Sigmoid colon (tissue), 7 donors: ENCODE results near the gene NRF1. TPM values are rescaled to one million over a fixed set of nuclear protein-coding genes. Genes with fewer than 3 reads are reported as not detected.

Experiments
- DNase-seq: peaks from one replicate; pipeline ENCODE4 v3.0.0-alpha.2; 2019
- H3K27ac ChIP-seq, 4 donors: fragments of 200-600 bp; sonication (generic); one replicate each; pipeline ENCODE4 v1.5.1; 2016 to 2019; ENCODE audit warnings: mild to moderate bottlenecking in 1 of 4
- H3K27me3 ChIP-seq, 3 donors: fragments of 200-600 bp; sonication (generic); one replicate each; pipeline ENCODE4 v1.5.1; 2019; ENCODE audit warnings: mild to moderate bottlenecking in 1 of 3
- H3K36me3 ChIP-seq, 4 donors: fragments of 200-600 bp; sonication (generic); one replicate each; pipeline ENCODE4 v1.5.1; 2016 to 2019
- H3K4me1 ChIP-seq, 4 donors: fragments of 200-600 bp; sonication (generic); one replicate each; pipeline ENCODE4 v1.5.1; 2017 to 2019
- H3K4me3 ChIP-seq, 4 donors: fragments of 200-600 bp; sonication (generic); one replicate each; pipeline ENCODE4 v1.5.1; 2017 to 2019; ENCODE audit warnings: mild to moderate bottlenecking in 2 of 4, moderate library complexity in 1 of 4
- H3K9me3 ChIP-seq, 4 donors: fragments of 200-600 bp in 3 of 4; sonication (generic) in 3 of 4; one replicate each; pipeline versions ENCODE4 v1.5.1 to v1.6.1; 2013 to 2019
- EP300 ChIP-seq, 4 donors: sonication (generic); formaldehyde crosslinking; IDR thresholded peaks; one replicate each; pipeline ENCODE4 v1.6.1; 2017; ENCODE audit warnings: antibody characterized with exemption in 4 of 4
- POLR2A ChIP-seq, 2 donors: fragments of 450-650 bp; IDR thresholded peaks; one replicate each; pipeline ENCODE4 v1.6.1; 2016; ENCODE audit warnings: antibody characterized with exemption in 2 of 2, mild to moderate bottlenecking in 2 of 2, moderate library complexity in 2 of 2
- POLR2AphosphoS5 ChIP-seq, 4 donors: sonication (generic); formaldehyde crosslinking; IDR thresholded peaks; one replicate each; pipeline ENCODE4 v1.6.1; 2017; ENCODE audit warnings: antibody characterized with exemption in 4 of 4
- WGBS, 2 donors: extraction: QIAGEN DNeasy Blood & Tissue Kit; methylation state at CpG; one replicate each; pipeline ENCODE4 v1.1.7; 2013; 5-methylcytosine and 5-hydroxymethylcytosine counted together
- intact Hi-C: fragments of 100-400 bp; cut with DNase I; formaldehyde crosslinking; loops from one replicate; pipeline ENCODE4 v1.15.1; 2023
- polyA plus RNA-seq, 3 donors: library from polyadenylated mRNA; stranded (reverse); fragments of 200-250 nt; gene quantifications; one replicate each; pipeline ENCODE4 v1.2.3, GENCODE V29; 2013
- total RNA-seq, 4 donors: library from RNA; depleted of rRNA; stranded (reverse); fragments of >200 nt; gene quantifications; one replicate each; pipeline ENCODE4 v1.1.0, GENCODE V29; 2016
- TF ChIP-seq, protein P1 (sequence below), 4 experiments: fragments of 450-650 bp in 3 of 4; fragments of 200-600 bp in 1 of 4; IDR thresholded peaks; one replicate each; pipeline ENCODE4 v1.5.1; 2016 to 2019; ENCODE audit warnings: antibody characterized with exemption in 4 of 4, mild to moderate bottlenecking in 3 of 4, moderate library complexity in 2 of 4
- donor health status: healthy with polysubstance abuse.
- donor health status: Bipolar disorder and iron deficiency.
- donor health status: healthy.

The NRF1 gene
- total and polyA plus RNA-seq, 7 donors = 4.8 to 18.1 (median 15.0) TPM

DNA sequence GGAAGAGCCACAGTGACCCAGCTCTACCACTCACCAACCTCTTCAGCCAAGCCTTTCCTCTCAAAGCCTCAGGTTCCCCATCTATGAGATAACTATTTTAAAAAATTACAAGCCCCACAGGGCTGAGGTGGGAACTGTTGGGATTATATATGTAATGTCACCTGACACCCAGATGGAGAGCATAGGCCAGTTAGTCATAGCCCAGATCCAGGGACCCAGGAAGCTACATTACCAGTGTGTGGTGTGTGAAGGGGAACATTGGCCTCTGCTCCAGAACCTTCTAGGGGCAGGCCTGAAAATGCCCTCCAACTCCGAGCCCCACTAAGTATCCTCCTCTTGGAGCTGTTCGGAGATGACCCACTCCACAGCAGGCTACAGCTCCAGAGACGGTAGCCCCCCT lies 162.4 kb downstream of the NRF1 start:
- DNase-seq = no peak
- Histone ChIP-seq H3K27ac (no peak overlapping the region), H3K4me3 (no peak overlapping the region), H3K4me1 (peaks cover 0 to 8% (median 7%) of the 10 kb centered on the region in 4 donors), H3K36me3 (no peaks in the 10 kb centered on the region), H3K9me3 (no peaks in the 10 kb centered on the region), H3K27me3 (peaks cover 17 to 32% (median 20%) of the 10 kb centered on the region in 3 donors)
- TF ChIP-seq POLR2A (IDR thresholded peaks at IDR 0.05) (no peak), POLR2AphosphoS5 (IDR thresholded peaks at IDR 0.05) (no peak), EP300 (IDR thresholded peaks at IDR 0.05) (no peak)
- TF ChIP-seq, protein P1, sequence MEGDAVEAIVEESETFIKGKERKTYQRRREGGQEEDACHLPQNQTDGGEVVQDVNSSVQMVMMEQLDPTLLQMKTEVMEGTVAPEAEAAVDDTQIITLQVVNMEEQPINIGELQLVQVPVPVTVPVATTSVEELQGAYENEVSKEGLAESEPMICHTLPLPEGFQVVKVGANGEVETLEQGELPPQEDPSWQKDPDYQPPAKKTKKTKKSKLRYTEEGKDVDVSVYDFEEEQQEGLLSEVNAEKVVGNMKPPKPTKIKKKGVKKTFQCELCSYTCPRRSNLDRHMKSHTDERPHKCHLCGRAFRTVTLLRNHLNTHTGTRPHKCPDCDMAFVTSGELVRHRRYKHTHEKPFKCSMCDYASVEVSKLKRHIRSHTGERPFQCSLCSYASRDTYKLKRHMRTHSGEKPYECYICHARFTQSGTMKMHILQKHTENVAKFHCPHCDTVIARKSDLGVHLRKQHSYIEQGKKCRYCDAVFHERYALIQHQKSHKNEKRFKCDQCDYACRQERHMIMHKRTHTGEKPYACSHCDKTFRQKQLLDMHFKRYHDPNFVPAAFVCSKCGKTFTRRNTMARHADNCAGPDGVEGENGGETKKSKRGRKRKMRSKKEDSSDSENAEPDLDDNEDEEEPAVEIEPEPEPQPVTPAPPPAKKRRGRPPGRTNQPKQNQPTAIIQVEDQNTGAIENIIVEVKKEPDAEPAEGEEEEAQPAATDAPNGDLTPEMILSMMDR (IDR thresholded peaks at IDR 0.05) = no peak
- intact Hi-C loops = no loop called here
- 90 to 96% methylated on average over 3 of the region's 3 CpGs for WGBS, 2 donors

DNA sequence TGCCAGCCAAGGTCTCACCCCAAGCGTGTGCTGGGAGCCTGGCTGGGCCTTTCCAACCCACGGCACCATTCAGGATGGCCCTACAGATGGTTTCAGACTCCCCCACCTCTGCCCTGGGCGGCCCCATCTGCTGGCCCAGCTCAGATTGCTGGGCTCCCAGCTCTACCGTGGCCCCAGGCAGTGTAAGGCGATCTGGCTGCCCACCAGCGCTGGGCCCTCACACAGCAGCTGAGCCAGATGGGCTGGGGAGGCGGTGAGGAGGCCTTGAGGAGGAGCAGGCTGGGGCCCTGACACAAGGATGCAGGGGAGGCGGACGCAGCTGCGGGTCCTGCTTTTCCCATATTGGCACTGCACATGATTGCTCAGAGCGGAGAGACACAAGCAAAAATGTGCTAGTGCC lies 162.8 kb downstream of the NRF1 start:
- intact Hi-C loops = no loop called here
- no peak overlapping the region for H3K4me3 ChIP-seq
- peaks cover 0 to 12% (median 12%) of the 10 kb centered on the region in 4 donors for H3K4me1 ChIP-seq
- TF ChIP-seq POLR2AphosphoS5 (IDR thresholded peaks at IDR 0.05) = no peak
- TF ChIP-seq, protein P1 (IDR thresholded peaks at IDR 0.05) = no peak
- no peak for TF ChIP-seq POLR2A (IDR thresholded peaks at IDR 0.05)
- no peak for TF ChIP-seq EP300 (IDR thresholded peaks at IDR 0.05)
- H3K36me3 ChIP-seq = no peaks in the 10 kb centered on the region
- WGBS, 2 donors = 92 to 97% methylated on average over 11 of the region's 11 CpGs
- H3K9me3 ChIP-seq = no peaks in the 10 kb centered on the region
- no peak overlapping the region for H3K27ac ChIP-seq
- peaks cover 22 to 37% (median 25%) of the 10 kb centered on the region in 3 donors for H3K27me3 ChIP-seq
- DNase-seq = no peak

DNA sequence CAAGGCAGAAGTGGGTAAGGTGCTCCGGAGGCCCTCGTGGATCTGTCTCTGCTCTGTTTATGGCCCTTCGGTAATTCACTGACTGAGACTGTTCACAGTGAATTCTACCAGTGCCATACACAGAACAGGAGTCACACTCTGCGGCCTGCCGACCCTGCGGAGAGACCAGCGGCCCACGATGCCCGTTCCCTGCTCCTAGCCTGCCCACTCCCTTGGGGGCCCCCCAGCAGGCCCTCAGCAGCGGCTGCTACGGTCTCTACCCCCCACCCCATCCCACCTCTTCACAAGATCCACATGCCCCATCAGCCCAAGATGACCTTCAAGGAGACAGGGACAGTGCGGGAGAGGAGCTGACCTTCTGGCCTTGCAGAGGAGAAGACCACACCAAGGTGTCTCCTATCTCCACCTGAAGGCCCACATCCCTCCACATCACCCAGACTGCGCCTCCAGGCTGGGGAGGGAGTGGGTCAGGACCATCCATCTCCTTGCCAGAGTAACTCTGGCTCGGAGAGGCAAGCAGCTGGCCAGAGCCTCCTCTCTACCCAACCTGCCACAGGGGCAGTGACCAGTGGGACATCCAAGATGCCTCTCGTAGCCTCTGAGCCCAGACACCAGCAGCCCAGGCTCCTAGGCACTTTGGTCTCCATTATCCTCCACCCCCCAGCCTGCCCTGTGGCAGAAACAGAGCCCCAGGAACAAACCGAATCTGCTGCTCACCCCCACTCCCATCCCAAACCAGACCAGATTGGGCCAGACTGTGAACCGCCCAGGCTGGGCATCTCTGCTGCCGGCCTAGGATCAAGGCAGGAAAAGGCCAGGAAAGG lies 163.6 kb downstream of the NRF1 start:
- H3K27me3 ChIP-seq = peaks cover 29 to 45% (median 32%) of the 10 kb centered on the region in 3 donors
- intact Hi-C loops = no loop called here
- WGBS, 2 donors = 92% methylated on average over 18 of the region's 18 CpGs
- no peak for DNase-seq
- no peak overlapping the region for H3K27ac ChIP-seq
- no peak for TF ChIP-seq POLR2A (IDR thresholded peaks at IDR 0.05)
- no peak for TF ChIP-seq POLR2AphosphoS5 (IDR thresholded peaks at IDR 0.05)
- TF ChIP-seq EP300 (IDR thresholded peaks at IDR 0.05) = no peak
- TF ChIP-seq, protein P1 (IDR thresholded peaks at IDR 0.05) = no peak
- no peak overlapping the region for H3K4me3 ChIP-seq
- H3K9me3 ChIP-seq = no peaks in the 10 kb centered on the region
- no peaks in the 10 kb centered on the region for H3K36me3 ChIP-seq
- H3K4me1 ChIP-seq = peaks cover 0 to 20% (median 19%) of the 10 kb centered on the region in 4 donors

DNA sequence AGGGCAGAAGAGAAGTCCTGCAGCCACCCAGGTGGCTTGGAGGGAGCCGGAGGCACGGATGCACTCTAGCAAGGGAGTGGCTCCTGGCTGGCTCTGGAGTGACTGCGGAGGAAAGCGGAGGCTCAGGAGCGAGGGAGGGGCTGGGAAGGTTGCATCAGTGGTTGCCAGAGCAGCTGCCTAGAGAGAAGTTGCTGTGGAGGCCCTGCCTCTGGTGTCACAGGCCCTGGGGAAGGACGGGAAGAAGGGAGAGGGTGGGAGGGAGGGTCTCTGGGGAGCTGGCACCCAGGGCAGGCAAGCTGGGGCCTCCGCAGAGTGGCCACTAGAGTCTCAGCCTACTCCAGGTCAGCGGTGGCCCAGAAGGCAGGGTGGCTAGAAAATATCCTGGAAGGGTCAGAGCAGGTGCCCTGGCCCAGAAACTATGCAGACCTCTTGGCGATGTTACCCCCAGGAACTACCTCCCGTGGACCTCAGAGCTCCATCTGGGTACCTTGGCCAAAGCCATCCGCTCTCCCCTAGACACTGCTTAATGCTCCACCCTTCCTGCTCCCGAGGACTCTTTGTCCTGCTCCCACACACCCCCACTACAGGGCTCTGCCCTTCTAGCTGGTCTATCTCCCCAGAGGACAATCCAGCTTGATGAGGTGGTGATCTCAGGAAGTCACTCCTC lies 164.3 kb downstream of the NRF1 start:
- Histone ChIP-seq H3K4me1 (peaks cover 0 to 27% (median 27%) of the 10 kb centered on the region in 4 donors), H3K4me3 (no peak overlapping the region), H3K36me3 (no peaks in the 10 kb centered on the region), H3K27ac (no peak overlapping the region), H3K27me3 (peaks cover 36 to 52% (median 40%) of the 10 kb centered on the region in 3 donors), H3K9me3 (no peaks in the 10 kb centered on the region)
- no peak for DNase-seq
- intact Hi-C loops = no loop called here
- TF ChIP-seq, protein P1 (IDR thresholded peaks at IDR 0.05) = no peak
- TF ChIP-seq EP300 (IDR thresholded peaks at IDR 0.05) = no peak
- no peak for TF ChIP-seq POLR2AphosphoS5 (IDR thresholded peaks at IDR 0.05)
- no peak for TF ChIP-seq POLR2A (IDR thresholded peaks at IDR 0.05)
- WGBS, 2 donors = 80 to 89% methylated on average over 12 of the region's 12 CpGs
